Esophagus muscularis mucosa (tissue), 4 donors: ENCODE measurements around the gene VARS2.

Source experiments
- CTCF ChIP-seq, 3 experiments: fragments of 200-600 bp in 2 of 3; fragments of 450-650 bp in 1 of 3; sonication (generic) in 2 of 3; IDR thresholded peaks; one replicate each; pipeline ENCODE4 v1.5.1; 2017 to 2019; ENCODE audit warnings: antibody characterized with exemption in 3 of 3, mild to moderate bottlenecking in 2 of 3, moderate library complexity in 1 of 3
- EP300 ChIP-seq: sonication (generic); formaldehyde crosslinking; IDR thresholded peaks from one replicate; pipeline ENCODE4 v1.6.1; 2017; ENCODE audit warnings: antibody characterized with exemption
- POLR2A ChIP-seq: fragments of 450-650 bp; IDR thresholded peaks from one replicate; pipeline ENCODE4 v1.6.1; 2017; ENCODE audit warnings: antibody characterized with exemption, moderate library complexity, mild to moderate bottlenecking, low read depth

- no peak for TF ChIP-seq CTCF (IDR thresholded peaks at IDR 0.05)
- no peak for TF ChIP-seq POLR2A
- TF ChIP-seq EP300: no peak
These were observed 5.3 kb upstream of the VARS2 start for GRCh38 chr6:30908700-30909099.
